Measurements from ENCODE around the gene LRRFIP2.
"Not testable (repeated sequence)": the region's sequence is repeated elsewhere in the genome, so short reads cannot be mapped to it uniquely, and the experiment has no call there.

Gene LRRFIP2

GRCh38 chr3:37146927-37147326 is 27.5 kb downstream of the LRRFIP2 start:
- not testable (repeated sequence) for DNase-seq

- DNase-seq: no peak
These were observed 28.8 kb downstream of the LRRFIP2 start for GRCh38 chr3:37145611-37146010.

GRCh38 chr3:37144806-37145205 is 29.6 kb downstream of the LRRFIP2 start:
- no peak for DNase-seq

GRCh38 chr3:37143821-37144220 is 30.6 kb downstream of the LRRFIP2 start:
- no peak for DNase-seq

- DNase-seq: no peak
These were observed 32.7 kb downstream of the LRRFIP2 start for GRCh38 chr3:37141676-37142075.

GRCh38 chr3:37140899-37141541 is 33.4 kb downstream of the LRRFIP2 start:
- no peak for DNase-seq

- no peak for DNase-seq
These were observed 34.8 kb downstream of the LRRFIP2 start for GRCh38 chr3:37139567-37140052.

GRCh38 chr3:37138816-37139215 is 35.6 kb downstream of the LRRFIP2 start:
- DNase-seq: no peak

GRCh38 chr3:37137516-37137915 is 36.9 kb downstream of the LRRFIP2 start:
- no peak for DNase-seq

GRCh38 chr3:37136067-37136466 is 38.3 kb downstream of the LRRFIP2 start:
- DNase-seq: no peak

GRCh38 chr3:37135561-37135960 is 38.8 kb downstream of the LRRFIP2 start:
- DNase-seq: no peak

- DNase-seq: no peak
These were observed 42.0 kb downstream of the LRRFIP2 start for GRCh38 chr3:37132334-37132733.

- DNase-seq: no peak
These were observed 42.6 kb downstream of the LRRFIP2 start for GRCh38 chr3:37131860-37132144.

- no peak for DNase-seq
These were observed 43.2 kb downstream of the LRRFIP2 start for GRCh38 chr3:37130984-37131859.

- DNase-seq: no peak
These were observed 43.9 kb downstream of the LRRFIP2 start for GRCh38 chr3:37130448-37130847.

GRCh38 chr3:37129871-37130270 is 44.5 kb downstream of the LRRFIP2 start:
- no peak for DNase-seq

GRCh38 chr3:37127340-37127739 is 47.0 kb downstream of the LRRFIP2 start:
- no peak for DNase-seq

- DNase-seq: no peak
These were observed 47.5 kb downstream of the LRRFIP2 start for GRCh38 chr3:37126856-37127255.

GRCh38 chr3:37125195-37126073 is 48.9 kb downstream of the LRRFIP2 start:
- no peak for DNase-seq

- no peak for DNase-seq
These were observed 49.9 kb downstream of the LRRFIP2 start for GRCh38 chr3:37124435-37124834.

- no peak for DNase-seq
These were observed 51.1 kb downstream of the LRRFIP2 start for GRCh38 chr3:37123292-37123691.

GRCh38 chr3:37122069-37122468 is 52.3 kb downstream of the LRRFIP2 start:
- DNase-seq: not testable (repeated sequence)

All from hypothalamus (tissue), 51 donors.